Esophagus squamous epithelium (tissue), 4 donors: ENCODE measurements around the gene ZNF214.

Experiments used
- POLR2A ChIP-seq, 4 donors: fragments of 450-650 bp; IDR thresholded peaks; one replicate each; pipeline ENCODE4 v1.6.1; 2017; ENCODE audit warnings: antibody characterized with exemption in 4 of 4, mild to moderate bottlenecking in 4 of 4, moderate library complexity in 3 of 4
- TF ChIP-seq, protein P1 (sequence below), 6 experiments: fragments of 450-650 bp in 4 of 6; fragments of 200-600 bp in 2 of 6; sonication (generic) in 2 of 6; IDR thresholded peaks; one replicate each; pipeline ENCODE4 v1.5.1; 2016 to 2019; ENCODE audit warnings: antibody characterized with exemption in 6 of 6, mild to moderate bottlenecking in 4 of 6, moderate library complexity in 4 of 6

GRCh38 chr11:7050191-7050590, 30.0 kb upstream of the ZNF214 start:
- TF ChIP-seq, protein P1, sequence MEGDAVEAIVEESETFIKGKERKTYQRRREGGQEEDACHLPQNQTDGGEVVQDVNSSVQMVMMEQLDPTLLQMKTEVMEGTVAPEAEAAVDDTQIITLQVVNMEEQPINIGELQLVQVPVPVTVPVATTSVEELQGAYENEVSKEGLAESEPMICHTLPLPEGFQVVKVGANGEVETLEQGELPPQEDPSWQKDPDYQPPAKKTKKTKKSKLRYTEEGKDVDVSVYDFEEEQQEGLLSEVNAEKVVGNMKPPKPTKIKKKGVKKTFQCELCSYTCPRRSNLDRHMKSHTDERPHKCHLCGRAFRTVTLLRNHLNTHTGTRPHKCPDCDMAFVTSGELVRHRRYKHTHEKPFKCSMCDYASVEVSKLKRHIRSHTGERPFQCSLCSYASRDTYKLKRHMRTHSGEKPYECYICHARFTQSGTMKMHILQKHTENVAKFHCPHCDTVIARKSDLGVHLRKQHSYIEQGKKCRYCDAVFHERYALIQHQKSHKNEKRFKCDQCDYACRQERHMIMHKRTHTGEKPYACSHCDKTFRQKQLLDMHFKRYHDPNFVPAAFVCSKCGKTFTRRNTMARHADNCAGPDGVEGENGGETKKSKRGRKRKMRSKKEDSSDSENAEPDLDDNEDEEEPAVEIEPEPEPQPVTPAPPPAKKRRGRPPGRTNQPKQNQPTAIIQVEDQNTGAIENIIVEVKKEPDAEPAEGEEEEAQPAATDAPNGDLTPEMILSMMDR (IDR thresholded peaks at IDR 0.05), result no peak
- no peak for TF ChIP-seq POLR2A (IDR thresholded peaks at IDR 0.05)
